Aorta (tissue), 5 donors: ENCODE results near the gene FRYL. TPM values are rescaled to one million over a fixed set of nuclear protein-coding genes. Genes with fewer than 3 reads are reported as not detected.
A peak's percentile ranks its signal among the peaks of the same experiment; 100 is the strongest.

Experiments
- ATAC-seq: fragments of 200-7000 bp; cut with Tn5 transposase; one replicate; pipeline ENCODE4 v1.9.1; 2022; ENCODE audit warnings: moderate library complexity; ENCODE audit not compliant: low FRiP score
- DNase-seq, 2 donors: peaks; one replicate each; pipeline ENCODE4 v3.0.0-alpha.2; 2020
- H3K27ac ChIP-seq, 2 donors: one replicate each; pipeline ENCODE4 v1.5.1; 2013; ENCODE audit warnings: low read length in 2 of 2, mild to moderate bottlenecking in 2 of 2, moderate library complexity in 2 of 2, control low read depth in 1 of 2, inconsistent platforms in 1 of 2, low read depth in 1 of 2
- H3K27me3 ChIP-seq, 2 donors: one replicate each; pipeline ENCODE4 v1.6.1; 2013; ENCODE audit warnings: control low read depth in 1 of 2, low read length in 1 of 2, mild to moderate bottlenecking in 1 of 2, moderate library complexity in 1 of 2; ENCODE audit not compliant: insufficient read depth in 2 of 2, control insufficient read depth in 1 of 2
- H3K36me3 ChIP-seq, 2 donors: one replicate each; pipeline ENCODE4 v1.6.1; 2013; ENCODE audit warnings: control low read depth in 1 of 2, low read length in 1 of 2, mild to moderate bottlenecking in 1 of 2; ENCODE audit not compliant: insufficient read depth in 2 of 2, control insufficient read depth in 1 of 2
- H3K4me1 ChIP-seq, 2 donors: one replicate each; pipeline ENCODE4 v1.6.1; 2013; ENCODE audit warnings: low read length in 2 of 2, control low read depth in 1 of 2, mild to moderate bottlenecking in 1 of 2, moderate library complexity in 1 of 2; ENCODE audit not compliant: insufficient read depth in 2 of 2, control insufficient read depth in 1 of 2
- H3K4me3 ChIP-seq, 2 donors: one replicate each; pipeline ENCODE4 v1.5.1; 2013; ENCODE audit warnings: low read length in 2 of 2, control low read depth in 1 of 2, mild to moderate bottlenecking in 1 of 2
- H3K9me3 ChIP-seq: one replicate; pipeline ENCODE4 v1.6.1; 2013; ENCODE audit warnings: mild to moderate bottlenecking, low read length; ENCODE audit not compliant: control insufficient read depth
- WGBS, 2 donors: extraction: QIAGEN DNeasy Blood & Tissue Kit; methylation state at CpG; one replicate each; pipeline ENCODE4 v1.1.7; 2013; 5-methylcytosine and 5-hydroxymethylcytosine counted together
- intact Hi-C, 2 donors: fragments of 100-400 bp; cut with DNase I; formaldehyde crosslinking; loops; one replicate each; pipeline versions ENCODE4 v1.14.2 to v1.15.0; 2022
- polyA plus RNA-seq, 2 donors: library from polyadenylated mRNA; stranded (reverse); fragments of 200-250 nt; gene quantifications; one replicate each; pipeline ENCODE4 v1.2.3, GENCODE V29; 2013
- total RNA-seq, 2 donors: library from RNA; stranded (reverse); fragmentation: NEBNext Ultra II Directional; extraction: Animal tissue kit (Norgen Biotek cat#: 25700); gene quantifications; one replicate each; pipeline ENCODE4 v1.2.1, GENCODE V29; 2021
- donor health status: healthy with polysubstance abuse.
- donor health status: Bipolar disorder and iron deficiency.
- donor health status: DM: no; HTN: no; CAD: no.
- donor health status: DM: no; HTN: no; CAD: no.
- donor health status: DM: yes; HTN: yes; CAD: no.

FRYL gene
- total and polyA plus RNA-seq, 4 donors, result 12.8 to 141 (median 85.7) TPM

DNA sequence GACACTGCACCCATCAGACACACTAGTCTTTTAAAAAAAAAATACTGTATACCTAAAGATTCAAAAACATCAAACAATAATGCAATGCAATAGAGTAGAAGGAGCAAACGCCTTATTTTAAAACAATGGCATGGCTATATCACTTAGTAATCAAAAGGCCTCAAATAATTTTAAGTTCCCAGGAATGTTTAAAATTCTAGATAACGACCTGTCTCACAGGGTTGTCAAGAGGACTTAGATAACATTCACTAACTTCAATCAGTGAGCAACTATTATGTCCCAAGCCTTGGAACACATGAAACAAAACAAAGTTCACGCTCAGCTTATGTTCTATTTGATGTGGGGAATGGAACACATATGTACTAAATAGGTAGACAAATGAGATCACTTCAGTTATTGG is 106.5 kb downstream of the FRYL start:
- Histone ChIP-seq H3K4me3 (no peak overlapping the region), H3K9me3 (no peaks in the 10 kb centered on the region), H3K27ac (no peak overlapping the region), H3K36me3 (no peaks in the 10 kb centered on the region), H3K27me3 (no peaks in the 10 kb centered on the region), H3K4me1 (peaks cover 2% of the 10 kb centered on the region in 2 donors)
- intact Hi-C loops, result no loop called here
- DNase-seq, result no peak
- no peak for ATAC-seq
- WGBS, 2 donors, result 88 to 92% methylated on average over 3 of the region's 3 CpGs

GRCh38 chr4:48670587-48670986 is 109.5 kb downstream of the FRYL start:
- Histone ChIP-seq H3K27ac (no peak overlapping the region), H3K4me3 (no peak overlapping the region), H3K36me3 (no peaks in the 10 kb centered on the region), H3K9me3 (no peaks in the 10 kb centered on the region), H3K4me1 (peaks cover 2 to 10% of the 10 kb centered on the region in 2 donors), H3K27me3 (no peaks in the 10 kb centered on the region)
- no peak for ATAC-seq
- DNase-seq, result no peak
- WGBS, 2 donors, result 98 to 100% methylated on average over 1 of the region's 1 CpG
- intact Hi-C loops, result no loop called here

GRCh38 chr4:48669086-48669485 is 111.0 kb downstream of the FRYL start:
- ATAC-seq (no peak), DNase-seq (no peak)
- WGBS, 2 donors, result 95 to 99% methylated on average over 3 of the region's 3 CpGs
- Histone ChIP-seq H3K4me1 (peaks cover 2 to 12% of the 10 kb centered on the region in 2 donors), H3K27ac (no peak overlapping the region), H3K9me3 (no peaks in the 10 kb centered on the region), H3K4me3 (no peak overlapping the region), H3K27me3 (no peaks in the 10 kb centered on the region), H3K36me3 (no peaks in the 10 kb centered on the region)
- intact Hi-C loops, result loop anchor here in 1 of 2 donors (10.0 kb wide), 1 partner anchor 64 kb away; no protein-coding TSS in a partner anchor

DNA sequence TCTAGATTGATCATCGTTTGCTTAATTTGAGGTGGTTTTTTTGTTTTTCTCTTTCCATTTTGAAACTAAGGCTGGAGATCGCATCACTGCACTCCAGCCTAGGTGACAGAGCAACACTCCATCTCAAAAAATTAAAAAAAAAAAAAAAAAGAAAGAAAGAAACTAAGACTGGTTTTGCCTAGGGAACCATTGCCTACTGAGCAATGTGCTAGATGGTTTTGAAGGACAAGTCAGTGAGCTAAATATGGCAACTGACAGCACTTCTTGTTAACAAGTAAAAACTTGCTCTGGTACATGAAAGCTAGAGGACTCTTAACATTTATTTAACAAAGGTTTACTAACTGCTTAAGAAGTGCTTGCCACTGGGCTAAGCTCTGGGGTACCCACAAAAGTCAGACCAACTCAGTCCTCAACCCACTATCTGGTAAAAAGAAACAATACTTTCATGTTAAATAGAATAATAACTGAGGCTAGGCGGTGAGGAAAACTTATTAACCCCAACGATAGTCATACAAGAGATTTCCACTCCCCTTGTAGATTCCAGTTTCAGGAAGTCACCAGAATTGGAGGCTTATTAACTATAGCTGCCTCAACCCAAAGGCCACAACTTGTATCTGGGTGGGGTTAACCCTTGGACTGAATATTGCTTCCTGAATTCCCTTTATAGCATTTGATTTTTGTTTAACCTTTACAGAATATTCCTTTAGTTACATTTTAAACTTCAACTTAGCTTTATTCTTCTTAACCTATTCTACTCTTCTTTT is 111.6 kb downstream of the FRYL start:
- H3K27me3 ChIP-seq, result no peaks in the 10 kb centered on the region
- no peak overlapping the region for H3K4me3 ChIP-seq
- intact Hi-C loops, result loop anchor here in 1 of 2 donors (10.0 kb wide), 1 partner anchor 64 kb away; no protein-coding TSS in a partner anchor
- 86 to 88% methylated on average over 4 of the region's 4 CpGs for WGBS, 2 donors
- H3K4me1 ChIP-seq, result peaks cover 2 to 12% of the 10 kb centered on the region in 2 donors
- H3K36me3 ChIP-seq, result no peaks in the 10 kb centered on the region
- DNase-seq (no peak), ATAC-seq (no peak)
- no peak overlapping the region for H3K27ac ChIP-seq
- H3K9me3 ChIP-seq, result no peaks in the 10 kb centered on the region

DNA sequence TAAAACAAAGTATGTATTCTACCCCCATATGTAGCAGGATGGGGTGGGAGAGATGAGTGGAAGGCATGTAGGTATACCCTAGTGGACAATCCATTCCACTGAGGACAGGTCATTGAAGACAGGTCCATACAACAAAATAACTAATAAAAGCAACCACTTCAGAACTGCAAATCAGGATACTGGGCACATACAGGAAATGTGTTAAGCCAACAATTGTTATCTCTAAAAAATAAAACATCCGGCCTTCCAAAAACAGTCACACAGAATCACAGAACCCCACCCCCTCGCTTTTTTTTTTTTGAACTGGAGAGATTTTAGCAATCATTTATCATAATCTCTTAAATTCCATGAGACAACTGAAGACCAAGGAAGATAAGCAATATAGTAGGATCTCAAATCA is 112.9 kb downstream of the FRYL start:
- Histone ChIP-seq H3K4me1 (peaks cover 2 to 12% of the 10 kb centered on the region in 2 donors), H3K27ac (no peak overlapping the region), H3K4me3 (no peak overlapping the region), H3K36me3 (no peaks in the 10 kb centered on the region), H3K9me3 (no peaks in the 10 kb centered on the region), H3K27me3 (no peaks in the 10 kb centered on the region)
- DNase-seq (no peak), ATAC-seq (no peak)
- 51 to 52% methylated on average over 2 of the region's 2 CpGs for WGBS, 2 donors
- intact Hi-C loops, result loop anchor here in 1 of 2 donors (10.0 kb wide), 1 partner anchor 62 kb away; no protein-coding TSS in a partner anchor

DNA sequence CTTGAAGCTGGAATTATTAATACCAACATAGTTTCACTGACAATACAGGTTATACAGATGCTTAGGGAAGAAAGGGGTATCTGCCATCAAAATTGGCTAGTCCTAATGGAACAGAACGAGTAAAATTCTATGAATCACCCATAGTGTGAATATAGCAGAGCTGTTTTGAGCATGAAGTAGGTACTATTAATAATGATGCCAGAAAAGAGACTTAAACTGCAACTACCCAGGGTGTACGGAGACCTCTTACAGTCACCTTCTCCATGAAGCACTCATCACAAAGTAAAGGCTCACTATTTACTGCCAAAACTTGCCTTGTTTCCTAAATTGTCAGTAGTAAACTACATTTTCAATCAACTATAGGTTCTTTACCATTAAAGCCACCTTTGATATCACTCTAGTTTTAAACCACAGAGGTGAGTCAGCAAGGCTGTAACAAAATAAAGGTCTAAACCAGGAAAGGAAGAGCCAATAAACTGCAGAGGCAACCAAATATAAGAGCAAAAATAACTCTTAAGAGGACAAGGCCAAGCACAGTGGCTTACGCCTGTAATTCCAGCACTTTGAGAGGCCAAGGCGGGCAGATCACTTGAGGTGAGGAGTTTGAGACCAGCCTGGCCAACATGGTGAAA is 114.4 kb downstream of the FRYL start:
- Histone ChIP-seq H3K36me3 (no peaks in the 10 kb centered on the region), H3K9me3 (no peaks in the 10 kb centered on the region), H3K4me1 (peaks cover 2 to 12% of the 10 kb centered on the region in 2 donors), H3K27me3 (no peaks in the 10 kb centered on the region), H3K27ac (peak overlapping the region in 1 of 2 donors; percentile 28), H3K4me3 (no peak overlapping the region)
- DNase-seq (no peak), ATAC-seq (no peak)
- intact Hi-C loops, result loop anchor here in 1 of 2 donors (10.0 kb wide), 1 partner anchor 61 kb away; no protein-coding TSS in a partner anchor
- WGBS, 2 donors, result 49 to 50% methylated on average over 4 of the region's 4 CpGs

- intact Hi-C loops, result loop anchor here in 1 of 2 donors (10.0 kb wide), 1 partner anchor 60 kb away; no protein-coding TSS in a partner anchor
- Histone ChIP-seq H3K27me3 (no peaks in the 10 kb centered on the region), H3K4me3 (no peak overlapping the region), H3K36me3 (no peaks in the 10 kb centered on the region), H3K9me3 (no peaks in the 10 kb centered on the region), H3K4me1 (peaks cover 2 to 12% of the 10 kb centered on the region in 2 donors), H3K27ac (no peak overlapping the region)
- ATAC-seq (no peak), DNase-seq (no peak)
Measured at GRCh38 chr4:48664938-48665337, 115.1 kb downstream of the FRYL start.

DNA sequence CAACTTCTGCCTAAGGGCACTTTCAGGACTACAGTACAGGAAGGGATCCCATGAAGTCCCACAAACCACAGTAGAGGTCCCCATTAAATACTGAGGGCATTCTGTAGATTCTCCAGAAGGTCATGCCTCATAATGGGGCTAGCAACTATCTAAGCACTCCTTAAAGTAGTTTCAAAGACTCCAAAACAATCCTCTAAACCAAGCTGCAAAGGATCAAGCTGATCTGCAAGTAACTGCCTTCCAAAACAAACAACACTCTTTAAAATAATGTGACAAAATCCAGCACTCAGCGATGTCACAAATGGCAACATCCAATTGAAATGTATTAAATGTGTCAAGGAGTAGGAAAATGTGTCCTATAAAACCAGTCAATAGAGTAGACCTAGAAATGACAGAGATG is 118.7 kb downstream of the FRYL start:
- 61 to 62% methylated on average over 1 of the region's 1 CpG for WGBS, 2 donors
- H3K4me1 ChIP-seq, result peaks cover 2 to 5% of the 10 kb centered on the region in 2 donors
- no peak for DNase-seq
- intact Hi-C loops, result loop anchor here in 1 of 2 donors (10.0 kb wide), 1 partner anchor 57 kb away; no protein-coding TSS in a partner anchor
- H3K36me3 ChIP-seq, result no peaks in the 10 kb centered on the region
- no peaks in the 10 kb centered on the region for H3K27me3 ChIP-seq
- no peak overlapping the region for H3K4me3 ChIP-seq
- no peaks in the 10 kb centered on the region for H3K9me3 ChIP-seq
- no peak overlapping the region for H3K27ac ChIP-seq
- no peak for ATAC-seq
